Testis (tissue), 2 donors: ENCODE measurements around the gene ESR2.

Experiments
- CTCF ChIP-seq, 3 experiments: fragments of 450-650 bp in 2 of 3; fragments of 200-600 bp in 1 of 3; sonication (generic) in 1 of 3; IDR thresholded peaks; one replicate each; pipeline ENCODE4 v1.5.1; 2016 to 2019; ENCODE audit warnings: antibody characterized with exemption in 3 of 3, mild to moderate bottlenecking in 2 of 3, moderate library complexity in 1 of 3
- POLR2A ChIP-seq: fragments of 450-650 bp; IDR thresholded peaks from one replicate; pipeline ENCODE4 v1.6.1; 2017; ENCODE audit warnings: antibody characterized with exemption, mild to moderate bottlenecking, moderate library complexity

GRCh38 chr14:64208981-64209380, 85.2 kb downstream of the ESR2 start:
- TF ChIP-seq CTCF (IDR thresholded peaks at IDR 0.05) (no peak), POLR2A (no peak)
